ENCODE results near the gene EXTL1. TPM values are rescaled to one million over a fixed set of nuclear protein-coding genes. Genes with fewer than 3 reads are reported as not detected.

Gene EXTL1
- total RNA-seq, 1 experiment from 2014 or later: 0.15 TPM

DNA sequence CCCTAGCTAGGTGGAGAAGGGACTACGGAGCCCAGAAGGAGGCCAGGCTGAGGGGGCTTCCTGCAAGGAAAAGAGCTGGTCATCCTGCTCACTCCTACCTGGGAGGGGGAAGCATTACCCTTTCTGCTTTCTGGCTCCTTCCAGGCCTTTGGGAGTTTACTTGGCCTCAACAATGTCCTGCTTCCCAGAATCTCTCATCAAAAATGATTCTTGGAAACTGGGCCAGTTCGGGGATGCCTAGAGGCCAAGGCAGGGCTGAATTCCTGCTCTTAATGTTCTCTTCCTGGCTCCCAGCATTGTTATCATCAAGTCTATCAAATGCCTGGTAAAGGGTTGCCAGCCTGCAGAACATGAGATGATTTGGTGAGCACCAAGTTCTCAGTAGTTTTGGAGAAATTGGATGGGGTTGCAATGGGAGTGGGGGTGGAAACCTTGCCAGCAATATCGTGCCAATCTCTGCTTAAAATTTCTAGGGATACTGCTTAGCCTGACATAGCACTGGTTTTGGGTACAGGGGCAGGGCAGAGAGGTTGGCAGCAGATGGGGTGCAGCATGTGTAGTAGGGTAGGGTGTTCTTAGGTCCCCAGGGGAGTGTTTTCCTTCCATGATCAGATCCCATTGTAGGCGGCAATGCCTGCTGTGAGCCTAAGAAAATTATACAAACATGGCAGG is 16.0 kb upstream of the EXTL1 start:
- ATAC-seq (no peak), DNase-seq (ENCODE audit: low read depth, low spot score) (no peak)
- BruUV-seq (replicated peaks): no TSS peak
- Histone ChIP-seq H3K9me3 (ENCODE audit: control insufficient read depth in 1 of 2, insufficient read depth in 1 of 2, low read depth in 1 of 2, low read length in 2 of 2) (no peaks in the 10 kb centered on the region), H4K20me1 (ENCODE audit: insufficient read depth) (no peaks in the 10 kb centered on the region), H3K79me2 (ENCODE audit: insufficient read depth, low read length) (no peaks in the 10 kb centered on the region), H2AFZ (ENCODE audit: low read depth, low read length, poor library complexity, severe bottlenecking) (no peak overlapping the region), H3K36me3 (ENCODE audit: control insufficient read depth in 1 of 2, insufficient read depth in 2 of 2, low read length in 2 of 2) (no peaks in the 10 kb centered on the region), H3K4me1 (ENCODE audit: control insufficient read depth in 1 of 2, insufficient read depth in 2 of 2, low read length in 2 of 2) (peaks cover 0 to 3% of the 10 kb centered on the region in 2 experiments; a peak in 1 of 4 replicates), H3K4me2 (ENCODE audit: low read length) (no peak overlapping the region), H3K27me3 (ENCODE audit: insufficient read depth, low read length) (no peaks in the 10 kb centered on the region), H3K4me3 (replicated peaks in 1 of 2; ENCODE audit: low read depth in 1 of 2, low read length in 2 of 2) (no peak overlapping the region), H3K27ac (ENCODE audit: low read depth, low read length) (no peak overlapping the region), H3K9ac (ENCODE audit: low read length) (no peak overlapping the region), H3K9me2 (ENCODE audit: insufficient read depth) (no peaks in the 10 kb centered on the region)
- POLR2A ChIA-PET: no interaction called here
- RAD21 ChIA-PET (ENCODE audit: low non-redundant PET in 1 of 2, low total read pairs in 2 of 2, uncharacterized antibody in 2 of 2, unreplicated experiment in 2 of 2): no interaction called here
- TF ChIP-seq YY1 (IDR thresholded peaks at IDR 0.05; ENCODE audit: extremely low read depth, insufficient replicate concordance, low read depth, low read length): no peak
- TF ChIP-seq ZFX (IDR thresholded peaks at IDR 0.05): no peak
- TF ChIP-seq EZH2 (IDR thresholded peaks at IDR 0.05): no peak
- TF ChIP-seq ELF1 (IDR thresholded peaks at IDR 0.05; ENCODE audit: borderline replicate concordance, low read depth): no peak
- TF ChIP-seq REST (IDR thresholded peaks at IDR 0.05; ENCODE audit: low read depth): no peak
- no peak for TF ChIP-seq CEBPB (IDR thresholded peaks at IDR 0.05; ENCODE audit: low read depth)
- TF ChIP-seq ZNF274 (IDR thresholded peaks at IDR 0.05; ENCODE audit: low read depth, low read length): no peak
- TF ChIP-seq RAD21 (IDR thresholded peaks at IDR 0.05; ENCODE audit: low read depth): no peak
- no peak for TF ChIP-seq SRF (IDR thresholded peaks at IDR 0.05; ENCODE audit: low read depth)
- TF ChIP-seq, protein P1, sequence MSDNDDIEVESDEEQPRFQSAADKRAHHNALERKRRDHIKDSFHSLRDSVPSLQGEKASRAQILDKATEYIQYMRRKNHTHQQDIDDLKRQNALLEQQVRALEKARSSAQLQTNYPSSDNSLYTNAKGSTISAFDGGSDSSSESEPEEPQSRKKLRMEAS (IDR thresholded peaks at IDR 0.05): no peak
- TF ChIP-seq EGR1 (IDR thresholded peaks at IDR 0.05; ENCODE audit: low read depth): no peak
- no peak for TF ChIP-seq CBX3 (IDR thresholded peaks at IDR 0.05; ENCODE audit: low read depth)
- TF ChIP-seq, protein P2, sequence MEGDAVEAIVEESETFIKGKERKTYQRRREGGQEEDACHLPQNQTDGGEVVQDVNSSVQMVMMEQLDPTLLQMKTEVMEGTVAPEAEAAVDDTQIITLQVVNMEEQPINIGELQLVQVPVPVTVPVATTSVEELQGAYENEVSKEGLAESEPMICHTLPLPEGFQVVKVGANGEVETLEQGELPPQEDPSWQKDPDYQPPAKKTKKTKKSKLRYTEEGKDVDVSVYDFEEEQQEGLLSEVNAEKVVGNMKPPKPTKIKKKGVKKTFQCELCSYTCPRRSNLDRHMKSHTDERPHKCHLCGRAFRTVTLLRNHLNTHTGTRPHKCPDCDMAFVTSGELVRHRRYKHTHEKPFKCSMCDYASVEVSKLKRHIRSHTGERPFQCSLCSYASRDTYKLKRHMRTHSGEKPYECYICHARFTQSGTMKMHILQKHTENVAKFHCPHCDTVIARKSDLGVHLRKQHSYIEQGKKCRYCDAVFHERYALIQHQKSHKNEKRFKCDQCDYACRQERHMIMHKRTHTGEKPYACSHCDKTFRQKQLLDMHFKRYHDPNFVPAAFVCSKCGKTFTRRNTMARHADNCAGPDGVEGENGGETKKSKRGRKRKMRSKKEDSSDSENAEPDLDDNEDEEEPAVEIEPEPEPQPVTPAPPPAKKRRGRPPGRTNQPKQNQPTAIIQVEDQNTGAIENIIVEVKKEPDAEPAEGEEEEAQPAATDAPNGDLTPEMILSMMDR (IDR thresholded peaks at IDR 0.05 in 2 of 3, conservative IDR thresholded peaks at IDR 0.05 in 1 of 3; ENCODE audit: borderline replicate concordance in 1 of 3, insufficient read depth in 1 of 3, low read depth in 2 of 3, low read length in 2 of 3): no peak
- no peak for TF ChIP-seq EZH2phosphoT487 (IDR thresholded peaks at IDR 0.05; ENCODE audit: borderline replicate concordance)
- no peak for TF ChIP-seq FOSL1 (IDR thresholded peaks at IDR 0.05; ENCODE audit: low read depth)
- no peak for TF ChIP-seq SP1 (IDR thresholded peaks at IDR 0.05; ENCODE audit: low read depth)
- CTCF ChIA-PET: no interaction called here
- intact Hi-C loops (cut with micrococcal nuclease): no loop called here
